Measurements from ENCODE around the gene SLC1A3.

Gene SLC1A3

GRCh38 chr5:36619012-36619635 lies 12.7 kb downstream of the SLC1A3 start:
- peak in 1 of 2 donors; percentile 27 for DNase-seq (ENCODE audit: low read depth in 2 of 2)
- TF ChIP-seq CTCF (IDR thresholded peaks at IDR 0.05; ENCODE audit: low read depth, low read length), result no peak
- H3K4me3 ChIP-seq (replicated peaks in 1 of 2; ENCODE audit: low read depth in 2 of 2, low read length in 2 of 2), result no peak overlapping the region

- DNase-seq (ENCODE audit: low read depth in 2 of 2), result no peak
- no peak for TF ChIP-seq CTCF (IDR thresholded peaks at IDR 0.05; ENCODE audit: low read depth, low read length)
Measured at GRCh38 chr5:36621985-36622384, 15.6 kb downstream of the SLC1A3 start.

GRCh38 chr5:36623832-36624231 lies 17.4 kb downstream of the SLC1A3 start:
- TF ChIP-seq CTCF (IDR thresholded peaks at IDR 0.05; ENCODE audit: low read depth, low read length), result no peak
- no peak overlapping the region for H3K4me3 ChIP-seq (replicated peaks in 1 of 2; ENCODE audit: low read depth in 2 of 2, low read length in 2 of 2)
- no peak for DNase-seq (ENCODE audit: low read depth in 2 of 2)

More at GRCh38 chr5:36621985-36622384, 15.6 kb downstream of the SLC1A3 start:
- no peak overlapping the region for H3K4me3 ChIP-seq (replicated peaks in 1 of 2; ENCODE audit: low read depth in 2 of 2, low read length in 2 of 2)

- no peak overlapping the region for H3K4me3 ChIP-seq (replicated peaks in 1 of 2; ENCODE audit: low read depth in 2 of 2, low read length in 2 of 2)
- DNase-seq (ENCODE audit: low read depth in 2 of 2), result no peak
- TF ChIP-seq CTCF (IDR thresholded peaks at IDR 0.05; ENCODE audit: low read depth, low read length), result no peak
Measured at GRCh38 chr5:36624277-36624676, 17.9 kb downstream of the SLC1A3 start.

- TF ChIP-seq CTCF (IDR thresholded peaks at IDR 0.05; ENCODE audit: low read depth, low read length), result no peak
- no peak overlapping the region for H3K4me3 ChIP-seq (replicated peaks in 1 of 2; ENCODE audit: low read depth in 2 of 2, low read length in 2 of 2)
- no peak for DNase-seq (ENCODE audit: low read depth in 2 of 2)
Measured at GRCh38 chr5:36628695-36629094, 22.3 kb downstream of the SLC1A3 start.

- DNase-seq (ENCODE audit: low read depth in 2 of 2), result no peak
Measured at GRCh38 chr5:36629729-36630128, 23.3 kb downstream of the SLC1A3 start.

More at GRCh38 chr5:36629729-36630128, 23.3 kb downstream of the SLC1A3 start:
- TF ChIP-seq CTCF (IDR thresholded peaks at IDR 0.05; ENCODE audit: low read depth, low read length), result no peak
- H3K4me3 ChIP-seq (replicated peaks in 1 of 2; ENCODE audit: low read depth in 2 of 2, low read length in 2 of 2), result no peak overlapping the region
